GM12878 (cell line): ENCODE data around the gene SERPINE3. TPM values are rescaled to one million over a fixed set of nuclear protein-coding genes. Genes with fewer than 3 reads are reported as not detected.
A peak's percentile ranks its signal among the peaks of the same experiment; 100 is the strongest.

ENCODE experiments used
- ATAC-seq: fragments of 200-7000 bp; cut with Tn5 transposase; 3 replicates; pipeline ENCODE4 v1.9.1; 2020; ENCODE audit warnings: mild to moderate bottlenecking, moderate library complexity
- BruUV-seq: library from RNA; stranded (reverse); fragments of 400-500 nt; replicated peaks from 2 replicates; lab custom pipeline; 2021; lab: Mats Ljungman, UMichigan
- CTCF ChIA-PET: fragments of 300-600 bp; sonication (Branson Sonifier 250); formaldehyde crosslinking; extraction: SDS; loops from one replicate; lab custom pipeline; 2021; ENCODE audit warnings: inconsistent platforms; lab: Yijun Ruan, JAX
- POLR2A ChIA-PET: fragments of 350-600 bp; formaldehyde crosslinking; extraction: SDS; loops from one replicate; lab custom pipeline; 2021; ENCODE audit warnings: inconsistent platforms; lab: Charles Lee
- RAD21 ChIA-PET: fragments of 300-600 bp; sonication (Branson Sonifier 250); formaldehyde crosslinking; loops from one replicate; lab custom pipeline; 2023; ENCODE audit warnings: antibody characterized with exemption; ENCODE audit not compliant: unreplicated experiment; lab: Charles Lee
- SMC1A ChIA-PET: fragments of 300-600 bp; sonication (Branson Sonifier 250); formaldehyde crosslinking; loops from one replicate; lab custom pipeline; 2023; ENCODE audit not compliant: unreplicated experiment, uncharacterized antibody; lab: Charles Lee
- DNase-seq: peaks from one replicate; pipeline ENCODE4 v3.0.0-alpha.2; 2011; ENCODE audit warnings: low read depth, low spot score
- FAIRE-seq: peaks from 3 replicates; lab custom pipeline; 2011; peaks lifted over from hg19 to GRCh38; lab: Jason Lieb, UNC
- H2AFZ ChIP-seq: 2 replicates; pipeline ENCODE4 v1.6.0; 2011; ENCODE audit warnings: low read depth, low read length, control low read depth; ENCODE audit not compliant: control insufficient read depth
- H3K27ac ChIP-seq: 2 replicates; pipeline ENCODE4 v1.5.1; 2011; ENCODE audit warnings: control low read depth; ENCODE audit not compliant: control insufficient read depth, insufficient read depth
- H3K27me3 ChIP-seq, 2 experiments: replicated peaks in 1 of 2; 2 replicates each; pipeline versions ENCODE4 v1.6.0 to v1.6.1; 2011; ENCODE audit warnings: low read length in 1 of 2; ENCODE audit not compliant: control insufficient read depth in 2 of 2, insufficient read depth in 2 of 2
- H3K36me3 ChIP-seq, 2 experiments: 2 replicates each; pipeline ENCODE4 v1.5.1; 2011; ENCODE audit warnings: low read length in 1 of 2; ENCODE audit not compliant: control insufficient read depth in 2 of 2, insufficient read depth in 2 of 2
- H3K4me1 ChIP-seq: 2 replicates; pipeline ENCODE4 v1.6.1; 2011; ENCODE audit warnings: mild to moderate bottlenecking, low read length, moderate library complexity, mixed read lengths; ENCODE audit not compliant: control insufficient read depth, insufficient read depth
- H3K4me2 ChIP-seq: 2 replicates; pipeline ENCODE4 v1.6.0; 2011; ENCODE audit warnings: control low read depth; ENCODE audit not compliant: control insufficient read depth, insufficient read depth
- H3K4me3 ChIP-seq: fragments of 200-600 bp; sonication (generic); 2 replicates; pipeline ENCODE4 v1.5.1; 2016
- H3K79me2 ChIP-seq: 2 replicates; pipeline ENCODE4 v1.6.0; 2011; ENCODE audit warnings: low read length; ENCODE audit not compliant: control insufficient read depth, insufficient read depth
- H3K9ac ChIP-seq: 2 replicates; pipeline ENCODE4 v1.8.0; 2011; ENCODE audit warnings: low read length, control low read depth, mixed read lengths; ENCODE audit not compliant: control insufficient read depth, insufficient read depth
- H3K9me3 ChIP-seq: replicated peaks from 3 replicates; pipeline ENCODE4 v1.5.1; 2011; ENCODE audit warnings: mild to moderate bottlenecking, low read length; ENCODE audit not compliant: control insufficient read depth, insufficient read depth
- H4K20me1 ChIP-seq: 2 replicates; pipeline ENCODE4 v1.6.0; 2011; ENCODE audit not compliant: control insufficient read depth, insufficient read depth
- FOXM1 ChIP-seq: IDR thresholded peaks from 2 replicates; pipeline ENCODE4 v1.6.1; 2012; ENCODE audit warnings: low read depth, mild to moderate bottlenecking, inconsistent platforms, low read length, moderate library complexity
- IRF4 ChIP-seq: IDR thresholded peaks from 2 replicates; pipeline ENCODE4 v1.6.1; 2011; ENCODE audit warnings: low read depth, low read length
- JUNB ChIP-seq: IDR thresholded peaks from 2 replicates; pipeline ENCODE4 v1.6.1; 2016; ENCODE audit warnings: antibody characterized with exemption, mild to moderate bottlenecking
- TCF12 ChIP-seq: IDR thresholded peaks from 2 replicates; pipeline ENCODE4 v1.6.1; 2011; ENCODE audit warnings: low read depth, mild to moderate bottlenecking, low read length
- TCF3 ChIP-seq: IDR thresholded peaks from 2 replicates; pipeline ENCODE4 v1.6.1; 2012; ENCODE audit warnings: low read depth, mild to moderate bottlenecking, low read length, borderline replicate concordance; ENCODE audit not compliant: insufficient read depth
- ZNF207 ChIP-seq: fragments of 450-650 bp; IDR thresholded peaks from 2 replicates; pipeline ENCODE4 v1.6.1; 2014; ENCODE audit warnings: antibody characterized with exemption, mild to moderate bottlenecking, borderline replicate concordance
- WGBS: methylation state at CpG from one replicate; pipeline ENCODE4 v1.1.6; 2016; ENCODE audit warnings: low lambda C conversion rate; ENCODE audit not compliant: insufficient replicate concordance, insufficient coverage; ENCODE audit errors: missing lambda C conversion rate; 5-methylcytosine and 5-hydroxymethylcytosine counted together
- in situ Hi-C: fragments of 300-500 bp; cut with MboI; formaldehyde crosslinking; loops from 9 replicates; pipeline ENCODE4 v1.14.3; 2018; ENCODE audit warnings: mixed read lengths
- intact Hi-C: fragments of 100-400 bp; cut with micrococcal nuclease; formaldehyde crosslinking; loops from one replicate; pipeline ENCODE4 v1.14.2; 2022; ENCODE audit not compliant: unreplicated experiment
- polyA plus RNA-seq, 11 experiments: library from polyadenylated mRNA; depleted of rRNA in 4 of 11; unstranded in 6 of 11; stranded (reverse) in 5 of 11; fragments of >200 nt; fragmentation: Nextera tagmentation in 4 of 11; fragmentation: Illumina TruSeq in 1 of 11; extraction: Ambion mirVana in 4 of 11; extraction: Trizol in 1 of 11; gene quantifications; 1 replicate in 1 of 11; 2 replicates in 10 of 11; pipeline versions ENCODE4 v1.2.1 to v1.2.3, GENCODE V29; 2011 to 2016; ENCODE audit warnings: inconsistent platforms in 2 of 11, missing spikeins in 2 of 11, low read depth in 1 of 11
- total RNA-seq, 4 experiments: library from RNA; depleted of rRNA in 3 of 4; stranded (reverse); fragments of >200 nt in 3 of 4; fragmentation: Illumina TruSeq in 1 of 4; extraction: Trizol in 1 of 4; gene quantifications; 2 replicates each; pipeline versions ENCODE4 v1.2.1 to v1.2.3, GENCODE V29; 2013 to 2021
- TF ChIP-seq, protein P1 (sequence below): fragments of 450-650 bp; IDR thresholded peaks from 2 replicates; pipeline ENCODE4 v1.6.1; 2016; ENCODE audit warnings: mild to moderate bottlenecking

Gene SERPINE3
- total and polyA plus RNA-seq, 10 of the 15 experiments (the other 5 are each of a cell fraction or from before 2014, with no cell fraction given) = 0.19 TPM; not detected in 9

DNA sequence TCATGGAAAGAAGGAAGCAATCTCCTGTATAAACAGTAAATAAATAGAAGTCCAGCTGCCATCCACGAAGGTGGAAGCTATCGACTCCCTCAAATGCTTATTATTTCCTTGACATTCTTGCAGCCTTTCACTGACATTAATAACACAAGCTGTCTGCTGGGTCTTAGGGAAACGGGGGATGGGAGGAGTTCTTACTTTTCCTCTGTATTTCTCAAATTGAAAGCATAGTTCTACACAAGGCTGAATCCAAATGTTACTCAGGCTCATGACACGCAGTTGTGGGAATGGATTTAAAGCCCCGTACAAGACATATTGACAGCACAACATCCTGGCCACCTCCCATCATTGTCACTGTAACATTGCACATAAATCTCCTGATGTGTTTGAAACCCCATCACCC, 4.0 kb downstream of the SERPINE3 start (continued):
- TF ChIP-seq FOXM1 = no peak
- TF ChIP-seq, protein P1, sequence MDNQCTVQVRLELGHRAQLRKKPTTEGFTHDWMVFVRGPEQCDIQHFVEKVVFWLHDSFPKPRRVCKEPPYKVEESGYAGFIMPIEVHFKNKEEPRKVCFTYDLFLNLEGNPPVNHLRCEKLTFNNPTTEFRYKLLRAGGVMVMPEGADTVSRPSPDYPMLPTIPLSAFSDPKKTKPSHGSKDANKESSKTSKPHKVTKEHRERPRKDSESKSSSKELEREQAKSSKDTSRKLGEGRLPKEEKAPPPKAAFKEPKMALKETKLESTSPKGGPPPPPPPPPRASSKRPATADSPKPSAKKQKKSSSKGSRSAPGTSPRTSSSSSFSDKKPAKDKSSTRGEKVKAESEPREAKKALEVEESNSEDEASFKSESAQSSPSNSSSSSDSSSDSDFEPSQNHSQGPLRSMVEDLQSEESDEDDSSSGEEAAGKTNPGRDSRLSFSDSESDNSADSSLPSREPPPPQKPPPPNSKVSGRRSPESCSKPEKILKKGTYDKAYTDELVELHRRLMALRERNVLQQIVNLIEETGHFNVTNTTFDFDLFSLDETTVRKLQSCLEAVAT = no peak

DNA sequence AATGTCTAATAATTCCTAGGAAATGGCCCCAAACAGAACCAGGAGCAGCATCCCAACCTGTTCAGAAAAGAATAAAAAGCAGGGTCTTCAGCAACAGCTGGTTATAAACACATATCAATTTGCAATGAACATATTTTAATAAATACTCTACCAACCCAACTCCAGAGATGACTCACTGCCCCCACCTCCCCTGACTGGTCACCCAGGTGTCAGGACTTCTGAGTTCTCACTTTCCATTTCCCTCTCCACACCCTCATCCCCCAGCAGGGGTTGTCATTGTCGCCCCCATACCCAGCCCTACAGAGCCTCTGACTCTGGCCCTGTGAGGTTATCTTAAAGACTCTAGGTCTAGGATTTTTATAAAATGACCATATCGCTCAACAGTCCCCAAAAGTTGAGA, 6.9 kb downstream of the SERPINE3 start:
- intact Hi-C loops (no loop called here), in situ Hi-C loops (no loop called here)
- Histone ChIP-seq H3K4me3 (no peak overlapping the region), H3K4me2 (no peak overlapping the region), H3K9ac (no peak overlapping the region), H3K27ac (no peak overlapping the region), H3K36me3 (no peaks in the 10 kb centered on the region), H2AFZ (no peak overlapping the region), H3K27me3 (no peaks in the 10 kb centered on the region), H3K79me2 (no peaks in the 10 kb centered on the region), H4K20me1 (no peaks in the 10 kb centered on the region), H3K4me1 (0 out of 2 replicates have a peak, but pooled peaks cover 4% of the 10 kb centered on the region), H3K9me3 (no peaks in the 10 kb centered on the region)
- WGBS = 53% methylated on average over 2 of the region's 2 CpGs
- ChIA-PET POLR2A (no interaction called here), SMC1A (interaction anchor here (0.7 to 1.2 kb wide), 2 partner anchors 205 to 451 kb away, joined by 3 read pairs; no protein-coding TSS in a partner anchor), CTCF (interaction anchor here (1.4 to 1.6 kb wide), 2 partner anchors 15 to 452 kb away, joined by 3 to 7 read pairs; no protein-coding TSS in a partner anchor), RAD21 (interaction anchor here (0.6 kb wide), 1 partner anchor 15 kb away, joined by 3 read pairs; no protein-coding TSS in a partner anchor)
- ATAC-seq (peak; percentile 65), FAIRE-seq (no peak), DNase-seq (no peak)
- BruUV-seq = no TSS peak
- TF ChIP-seq ZNF207 (no peak), JUNB (0 out of 2 replicates have a peak, but pooled peaks have one; percentile 30), IRF4 (peak; percentile 54; the same call in 1 of the 2 replicates), TCF12 (0 out of 2 replicates have a peak, but pooled peaks have one; percentile 44), TCF3 (0 out of 2 replicates have a peak, but pooled peaks have one; percentile 22)
